K562 (cell line): ENCODE data around the gene LMBR1L. TPM values are rescaled to one million over a fixed set of nuclear protein-coding genes. Genes with fewer than 3 reads are reported as not detected.

Experiments
- ETS2 ChIP-seq: IDR thresholded peaks from 2 replicates; pipeline ENCODE4 v1.6.1; 2016; ENCODE audit warnings: borderline replicate concordance, missing genetic modification characterization, mild to moderate bottlenecking, moderate library complexity, missing compliant biosample characterization; ENCODE audit not compliant: poor library complexity, severe bottlenecking
- HNRNPK ChIP-seq: fragments of 200-400 bp; formaldehyde crosslinking; IDR thresholded peaks from one replicate; pipeline ENCODE4 v1.6.1; 2018; ENCODE audit warnings: mild to moderate bottlenecking, low read depth, low read length; ENCODE audit not compliant: poor library complexity, severe bottlenecking
- KDM4B ChIP-seq, 2 experiments: fragments of 450-650 bp in 1 of 2; sonication (generic) in 1 of 2; IDR thresholded peaks; 2 replicates each; pipeline ENCODE4 v1.6.1; 2016 to 2017; ENCODE audit warnings: borderline replicate concordance in 2 of 2, antibody characterized with exemption in 1 of 2, low read depth in 1 of 2, mild to moderate bottlenecking in 1 of 2
- NONO ChIP-seq, 2 experiments: fragments of 200-400 bp in 1 of 2; fragments of 450-650 bp in 1 of 2; formaldehyde crosslinking in 1 of 2; IDR thresholded peaks; 2 replicates each; pipeline ENCODE4 v1.6.1; 2017; ENCODE audit warnings: low read depth in 2 of 2, mild to moderate bottlenecking in 2 of 2, moderate library complexity in 2 of 2, low read length in 1 of 2
- POLR2B ChIP-seq: fragments of 450-650 bp; IDR thresholded peaks from 2 replicates; pipeline ENCODE4 v1.6.1; 2018; ENCODE audit warnings: low read depth; ENCODE audit not compliant: partially characterized antibody
- SAFB ChIP-seq: fragments of 200-400 bp; formaldehyde crosslinking; IDR thresholded peaks from 2 replicates; pipeline ENCODE4 v1.6.1; 2017; ENCODE audit warnings: low read depth, low read length, borderline replicate concordance
- SREBF1 ChIP-seq: fragments of 150-350 bp; IDR thresholded peaks from 2 replicates; pipeline ENCODE4 v1.6.1; 2014; ENCODE audit warnings: antibody characterized with exemption, low read depth, low read length, borderline replicate concordance
- TEAD2 ChIP-seq: fragments of 450-650 bp; IDR thresholded peaks from 2 replicates; pipeline ENCODE4 v1.6.1; 2016; ENCODE audit warnings: missing genetic modification characterization, control low read depth, missing compliant biosample characterization
- TFAM ChIP-seq: fragments of 250-450 bp; sonication (Bioruptor Pico); conservative IDR thresholded peaks from 2 replicates; pipeline ENCODE4 v1.5.0; 2021; ENCODE audit warnings: mild to moderate bottlenecking, moderate library complexity
- XRCC5 ChIP-seq: fragments of 200-400 bp; formaldehyde crosslinking; IDR thresholded peaks from 2 replicates; pipeline ENCODE4 v1.6.1; 2017; ENCODE audit warnings: low read depth, mild to moderate bottlenecking, low read length
- ZC3H11A ChIP-seq: IDR thresholded peaks from 2 replicates; pipeline ENCODE4 v1.6.1; 2012; ENCODE audit warnings: low read depth, low read length, improper control_type of control experiment
- ZFP36 ChIP-seq: fragments of 150-350 bp; IDR thresholded peaks from 2 replicates; pipeline ENCODE4 v1.6.1; 2018; ENCODE audit warnings: low read length, low read depth; ENCODE audit not compliant: partially characterized antibody
- ZNF668 ChIP-seq: fragments of 250-450 bp; sonication (Bioruptor Pico); IDR thresholded peaks from 2 replicates; pipeline ENCODE4 v1.8.0; 2022; ENCODE audit warnings: mild to moderate bottlenecking, inconsistent platforms
- ZNF695 ChIP-seq: fragments of 450-650 bp; formaldehyde crosslinking; IDR thresholded peaks from 2 replicates; pipeline ENCODE4 v1.4.0; 2020; ENCODE audit warnings: mild to moderate bottlenecking, moderate library complexity
- polyA plus RNA-seq, 8 experiments: library from polyadenylated mRNA; depleted of rRNA in 4 of 8; stranded (reverse) in 5 of 8; unstranded in 3 of 8; fragments of >200 nt; fragmentation: Nextera tagmentation in 2 of 8; fragmentation: Illumina TruSeq in 1 of 8; extraction: Ambion mirVana in 2 of 8; extraction: Trizol in 1 of 8; gene quantifications; 2 replicates each; pipeline versions ENCODE4 v1.2.1 to v1.2.3, GENCODE V29; 2011 to 2014; ENCODE audit warnings: inconsistent platforms in 1 of 8, missing spikeins in 1 of 8
- total RNA-seq, 7 experiments: library from RNA; depleted of rRNA in 6 of 7; stranded (reverse); fragments of >200 nt in 6 of 7; fragmentation: Illumina TruSeq in 2 of 7; extraction: Trizol in 2 of 7; gene quantifications; 2 replicates each; pipeline versions ENCODE4 v1.2.1 to v1.2.3, GENCODE V29; 2011 to 2021; ENCODE audit warnings: low replicate concordance in 1 of 7
- TF ChIP-seq, protein P1 (sequence below): sonication (generic); formaldehyde crosslinking; IDR thresholded peaks from 2 replicates; pipeline ENCODE4 v1.8.0; 2022; ENCODE audit warnings: mild to moderate bottlenecking, missing genetic modification reagents
- TF ChIP-seq, protein P2 (sequence below): fragments of 450-650 bp; formaldehyde crosslinking; IDR thresholded peaks from 2 replicates; pipeline ENCODE4 v1.4.0; 2020; ENCODE audit warnings: mild to moderate bottlenecking, moderate library complexity
- TF ChIP-seq, protein P3 (sequence below): fragments of 450-650 bp; IDR thresholded peaks from 2 replicates; pipeline ENCODE4 v1.6.1; 2016; ENCODE audit warnings: low read depth

LMBR1L gene
- total and polyA plus RNA-seq, 9 of the 15 experiments (the other 6 are each of a cell fraction or from before 2014, with no cell fraction given): 2.5 to 57.0 (median 31.1) TPM

DNA sequence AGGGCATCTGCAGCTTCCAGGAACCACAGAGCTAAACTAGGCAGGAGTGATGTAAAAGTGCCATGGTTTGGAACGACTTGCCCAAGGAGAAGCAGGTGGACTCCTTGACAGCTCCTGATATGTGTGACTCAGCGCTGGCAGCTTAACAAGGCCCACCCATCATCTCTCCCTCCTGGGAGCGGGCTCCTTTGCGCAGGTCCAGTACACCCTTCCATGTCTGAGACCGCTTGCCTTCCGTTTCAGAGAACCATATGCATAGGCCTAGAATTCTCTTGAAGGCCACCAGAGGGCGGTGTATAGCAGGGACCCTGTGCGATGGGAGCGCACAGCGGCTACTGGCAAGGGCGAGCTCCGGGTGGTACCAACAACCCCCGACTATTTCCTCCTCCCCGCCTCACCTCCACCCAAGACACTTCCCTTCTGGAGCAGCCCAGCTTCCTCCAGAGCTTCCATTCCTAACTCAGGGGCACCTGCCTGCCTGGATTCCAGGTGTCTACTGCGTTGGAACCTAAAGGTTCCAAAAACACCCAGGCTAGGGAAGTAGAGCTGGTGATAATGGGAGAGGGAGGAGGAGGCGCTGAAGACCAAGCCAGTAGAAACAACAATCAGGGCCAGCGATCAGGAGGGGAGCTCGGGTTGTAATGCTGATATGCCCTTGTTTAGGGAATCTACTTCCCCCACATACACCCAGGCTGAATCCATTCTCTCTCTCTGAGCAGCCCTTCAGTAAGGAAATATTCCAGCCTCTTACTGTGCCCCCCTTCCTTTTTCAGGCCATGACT, 22.3 kb downstream of the LMBR1L start (continued):
- TF ChIP-seq SAFB (no peak), SREBF1 (no peak), XRCC5 (peak; percentile 91; the same call in 1 of the 2 replicates), ZNF668 (CRISPR knock-in tag) (no peak), POLR2B (no peak), HNRNPK (no peak), NONO (IDR thresholded peaks at IDR 0.05; ENCODE audit: low read depth in 2 of 2, low read length in 1 of 2) (peak in 1 of 2 experiments; percentile 12; a peak in 1 of 4 replicates), TEAD2 (tag) (no peak), KDM4B (IDR thresholded peaks at IDR 0.05; ENCODE audit: borderline replicate concordance in 2 of 2, low read depth in 1 of 2) (no peak), ZC3H11A (no peak), ETS2 (tag) (no peak), TFAM (CRISPR knock-in tag) (no peak), ZFP36 (no peak), ZNF695 (CRISPR knock-in tag) (no peak)
- TF ChIP-seq, protein P1, sequence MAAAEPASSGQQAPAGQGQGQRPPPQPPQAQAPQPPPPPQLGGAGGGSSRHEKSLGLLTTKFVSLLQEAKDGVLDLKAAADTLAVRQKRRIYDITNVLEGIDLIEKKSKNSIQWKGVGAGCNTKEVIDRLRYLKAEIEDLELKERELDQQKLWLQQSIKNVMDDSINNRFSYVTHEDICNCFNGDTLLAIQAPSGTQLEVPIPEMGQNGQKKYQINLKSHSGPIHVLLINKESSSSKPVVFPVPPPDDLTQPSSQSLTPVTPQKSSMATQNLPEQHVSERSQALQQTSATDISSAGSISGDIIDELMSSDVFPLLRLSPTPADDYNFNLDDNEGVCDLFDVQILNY: no peak
- TF ChIP-seq, protein P2, sequence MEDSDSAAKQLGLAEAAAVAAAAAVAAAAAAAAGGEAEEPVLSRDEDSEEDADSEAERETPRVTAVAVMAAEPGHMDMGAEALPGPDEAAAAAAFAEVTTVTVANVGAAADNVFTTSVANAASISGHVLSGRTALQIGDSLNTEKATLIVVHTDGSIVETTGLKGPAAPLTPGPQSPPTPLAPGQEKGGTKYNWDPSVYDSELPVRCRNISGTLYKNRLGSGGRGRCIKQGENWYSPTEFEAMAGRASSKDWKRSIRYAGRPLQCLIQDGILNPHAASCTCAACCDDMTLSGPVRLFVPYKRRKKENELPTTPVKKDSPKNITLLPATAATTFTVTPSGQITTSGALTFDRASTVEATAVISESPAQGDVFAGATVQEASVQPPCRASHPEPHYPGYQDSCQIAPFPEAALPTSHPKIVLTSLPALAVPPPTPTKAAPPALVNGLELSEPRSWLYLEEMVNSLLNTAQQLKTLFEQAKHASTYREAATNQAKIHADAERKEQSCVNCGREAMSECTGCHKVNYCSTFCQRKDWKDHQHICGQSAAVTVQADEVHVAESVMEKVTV (CRISPR knock-in tag): peak; percentile 71
- TF ChIP-seq, protein P3, sequence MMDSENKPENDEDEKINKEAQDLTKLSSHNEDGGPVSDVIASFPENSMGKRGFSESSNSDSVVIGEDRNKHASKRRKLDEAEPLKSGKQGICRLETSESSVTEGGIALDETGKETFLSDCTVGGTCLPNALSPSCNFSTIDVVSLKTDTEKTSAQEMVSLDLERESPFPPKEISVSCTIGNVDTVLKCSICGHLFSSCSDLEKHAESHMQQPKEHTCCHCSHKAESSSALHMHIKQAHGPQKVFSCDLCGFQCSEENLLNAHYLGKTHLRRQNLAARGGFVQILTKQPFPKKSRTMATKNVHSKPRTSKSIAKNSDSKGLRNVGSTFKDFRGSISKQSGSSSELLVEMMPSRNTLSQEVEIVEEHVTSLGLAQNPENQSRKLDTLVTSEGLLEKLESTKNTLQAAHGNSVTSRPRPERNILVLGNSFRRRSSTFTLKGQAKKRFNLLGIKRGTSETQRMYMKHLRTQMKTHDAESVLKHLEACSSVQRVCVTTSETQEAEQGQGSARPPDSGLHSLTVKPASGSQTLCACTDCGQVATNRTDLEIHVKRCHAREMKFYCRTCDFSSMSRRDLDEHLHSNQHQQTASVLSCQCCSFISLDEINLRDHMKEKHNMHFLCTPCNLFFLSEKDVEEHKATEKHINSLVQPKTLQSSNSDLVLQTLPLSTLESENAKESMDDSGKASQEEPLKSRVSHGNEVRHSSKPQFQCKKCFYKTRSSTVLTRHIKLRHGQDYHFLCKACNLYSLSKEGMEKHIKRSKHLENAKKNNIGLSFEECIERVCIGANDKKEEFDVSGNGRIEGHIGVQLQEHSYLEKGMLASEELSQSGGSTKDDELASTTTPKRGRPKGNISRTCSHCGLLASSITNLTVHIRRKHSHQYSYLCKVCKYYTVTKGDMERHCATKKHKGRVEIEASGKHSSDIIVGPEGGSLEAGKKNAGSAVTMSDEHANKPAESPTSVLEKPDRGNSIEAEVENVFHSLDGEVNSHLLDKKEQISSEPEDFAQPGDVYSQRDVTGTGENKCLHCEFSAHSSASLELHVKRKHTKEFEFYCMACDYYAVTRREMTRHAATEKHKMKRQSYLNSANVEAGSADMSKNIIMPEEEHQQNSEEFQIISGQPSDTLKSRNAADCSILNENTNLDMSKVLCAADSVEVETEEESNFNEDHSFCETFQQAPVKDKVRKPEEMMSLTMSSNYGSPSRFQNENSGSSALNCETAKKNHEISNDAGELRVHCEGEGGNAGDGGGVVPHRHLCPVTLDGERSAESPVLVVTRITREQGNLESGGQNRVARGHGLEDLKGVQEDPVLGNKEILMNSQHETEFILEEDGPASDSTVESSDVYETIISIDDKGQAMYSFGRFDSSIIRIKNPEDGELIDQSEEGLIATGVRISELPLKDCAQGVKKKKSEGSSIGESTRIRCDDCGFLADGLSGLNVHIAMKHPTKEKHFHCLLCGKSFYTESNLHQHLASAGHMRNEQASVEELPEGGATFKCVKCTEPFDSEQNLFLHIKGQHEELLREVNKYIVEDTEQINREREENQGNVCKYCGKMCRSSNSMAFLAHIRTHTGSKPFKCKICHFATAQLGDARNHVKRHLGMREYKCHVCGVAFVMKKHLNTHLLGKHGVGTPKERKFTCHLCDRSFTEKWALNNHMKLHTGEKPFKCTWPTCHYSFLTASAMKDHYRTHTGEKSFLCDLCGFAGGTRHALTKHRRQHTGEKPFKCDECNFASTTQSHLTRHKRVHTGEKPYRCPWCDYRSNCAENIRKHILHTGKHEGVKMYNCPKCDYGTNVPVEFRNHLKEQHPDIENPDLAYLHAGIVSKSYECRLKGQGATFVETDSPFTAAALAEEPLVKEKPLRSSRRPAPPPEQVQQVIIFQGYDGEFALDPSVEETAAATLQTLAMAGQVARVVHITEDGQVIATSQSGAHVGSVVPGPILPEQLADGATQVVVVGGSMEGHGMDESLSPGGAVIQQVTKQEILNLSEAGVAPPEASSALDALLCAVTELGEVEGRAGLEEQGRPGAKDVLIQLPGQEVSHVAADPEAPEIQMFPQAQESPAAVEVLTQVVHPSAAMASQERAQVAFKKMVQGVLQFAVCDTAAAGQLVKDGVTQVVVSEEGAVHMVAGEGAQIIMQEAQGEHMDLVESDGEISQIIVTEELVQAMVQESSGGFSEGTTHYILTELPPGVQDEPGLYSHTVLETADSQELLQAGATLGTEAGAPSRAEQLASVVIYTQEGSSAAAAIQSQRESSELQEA: no peak
